Hepatocyte (in vitro differentiated cells): ENCODE data around the gene P2RX4. TPM values are rescaled to one million over a fixed set of nuclear protein-coding genes. Genes with fewer than 3 reads are reported as not detected.

Experiments used
- DNase-seq: peaks from one replicate; pipeline ENCODE4 v3.0.0-alpha.2; 2016; ENCODE audit warnings: low spot score
- H2AFZ ChIP-seq: fragments of 200-600 bp; sonication (generic); 2 replicates; pipeline ENCODE4 v1.6.0; 2016; ENCODE audit warnings: antibody characterized with exemption, mild to moderate bottlenecking
- H3K27ac ChIP-seq: fragments of 200-600 bp; sonication (generic); 2 replicates; pipeline ENCODE4 v1.5.1; 2016; ENCODE audit warnings: mild to moderate bottlenecking
- H3K27me3 ChIP-seq: fragments of 200-600 bp; sonication (generic); 2 replicates; pipeline ENCODE4 v1.6.1; 2016
- H3K36me3 ChIP-seq: fragments of 200-600 bp; sonication (generic); replicated peaks from 2 replicates; pipeline ENCODE4 v1.5.1; 2016; ENCODE audit warnings: low read depth; ENCODE audit not compliant: insufficient read depth
- H3K4me1 ChIP-seq: fragments of 200-600 bp; sonication (generic); 2 replicates; pipeline ENCODE4 v1.5.1; 2016; ENCODE audit warnings: mild to moderate bottlenecking, moderate library complexity; ENCODE audit not compliant: insufficient read depth
- H3K4me2 ChIP-seq: fragments of 200-600 bp; sonication (generic); 2 replicates; pipeline ENCODE4 v1.6.0; 2016
- H3K4me3 ChIP-seq: fragments of 200-600 bp; sonication (generic); 2 replicates; pipeline ENCODE4 v1.5.1; 2016; ENCODE audit warnings: mild to moderate bottlenecking
- H3K79me2 ChIP-seq: fragments of 200-600 bp; sonication (generic); 2 replicates; pipeline ENCODE4 v1.6.0; 2017; ENCODE audit warnings: mild to moderate bottlenecking
- H3K9me2 ChIP-seq: fragments of 200-600 bp; sonication (generic); replicated peaks from 2 replicates; pipeline ENCODE4 v1.6.0; 2017; ENCODE audit warnings: mild to moderate bottlenecking; ENCODE audit not compliant: insufficient read depth
- H3K9me3 ChIP-seq: fragments of 200-600 bp; sonication (generic); 2 replicates; pipeline ENCODE4 v1.5.1; 2016; ENCODE audit warnings: low read depth, mild to moderate bottlenecking
- H4K20me1 ChIP-seq: fragments of 200-600 bp; sonication (generic); 2 replicates; pipeline ENCODE4 v1.6.0; 2016; ENCODE audit warnings: mild to moderate bottlenecking; ENCODE audit not compliant: insufficient read depth, poor library complexity, severe bottlenecking
- EZH2 ChIP-seq: fragments of 200-600 bp; sonication (generic); IDR thresholded peaks from 2 replicates; pipeline ENCODE4 v1.6.1; 2016; ENCODE audit warnings: antibody characterized with exemption, mild to moderate bottlenecking, borderline replicate concordance
- EZH2phosphoT487 ChIP-seq: fragments of 200-600 bp; sonication (generic); IDR thresholded peaks from one replicate; pipeline ENCODE4 v1.6.1; 2018; ENCODE audit warnings: antibody characterized with exemption, mild to moderate bottlenecking, low read depth, moderate library complexity; ENCODE audit not compliant: unreplicated experiment, severe bottlenecking
- WGBS: methylation state at CpG from one replicate; pipeline ENCODE4 v1.1.6; 2016; ENCODE audit warnings: low lambda C conversion rate; ENCODE audit errors: missing lambda C conversion rate; 5-methylcytosine and 5-hydroxymethylcytosine counted together
- polyA plus RNA-seq: library from polyadenylated mRNA; unstranded; fragments of >200 nt; fragmentation: Nextera tagmentation; extraction: Ambion mirVana; gene quantifications from 2 replicates; pipeline ENCODE4 v1.2.1, GENCODE V29; 2016
- total RNA-seq: library from RNA; depleted of rRNA; stranded (reverse); fragments of >200 nt; gene quantifications from 2 replicates; pipeline ENCODE4 v1.2.3, GENCODE V29; 2014
- TF ChIP-seq, protein P1 (sequence below): fragments of 200-600 bp; sonication (generic); IDR thresholded peaks from 2 replicates; pipeline ENCODE4 v1.5.1; 2016; ENCODE audit warnings: antibody characterized with exemption, mild to moderate bottlenecking; ENCODE audit not compliant: poor library complexity

Gene P2RX4
- total and polyA plus RNA-seq, 2 experiments from 2014 or later, result 81.8 to 94.6 TPM

DNA sequence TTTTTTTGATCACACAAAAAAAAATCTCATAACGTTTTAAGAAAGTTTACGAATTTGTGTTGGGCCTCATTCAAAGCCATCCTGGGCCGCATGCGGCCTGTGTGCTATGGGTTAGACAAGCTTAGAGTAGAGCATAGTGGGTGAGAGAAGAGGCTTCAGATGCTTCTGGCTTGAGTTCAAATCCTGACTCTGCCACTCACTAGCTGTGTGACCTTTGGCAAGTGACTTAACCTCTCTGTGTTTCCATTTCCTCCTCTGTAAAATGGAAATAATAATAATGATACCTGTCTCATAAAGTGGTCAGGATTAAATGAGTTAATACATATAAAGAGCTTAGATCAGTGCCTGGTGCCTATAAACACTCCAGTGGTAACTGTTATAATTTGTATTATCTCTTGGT is 6.2 kb downstream of the P2RX4 start:
- H3K79me2 ChIP-seq, result peaks cover 32% of the 10 kb centered on the region
- no peak overlapping the region for H2AFZ ChIP-seq
- DNase-seq, result no peak
- no peaks in the 10 kb centered on the region for H4K20me1 ChIP-seq
- H3K27me3 ChIP-seq, result no peaks in the 10 kb centered on the region
- no peaks in the 10 kb centered on the region for H3K9me3 ChIP-seq
- 97% methylated on average over 4 of the region's 4 CpGs for WGBS
- peak overlapping the region; percentile 90 for H3K27ac ChIP-seq
- no peaks in the 10 kb centered on the region for H3K36me3 ChIP-seq
- no peaks in the 10 kb centered on the region for H3K9me2 ChIP-seq
- no peak overlapping the region for H3K4me3 ChIP-seq
- peaks cover 34% of the 10 kb centered on the region for H3K4me1 ChIP-seq
- H3K4me2 ChIP-seq, result no peak overlapping the region
- TF ChIP-seq, protein P1, sequence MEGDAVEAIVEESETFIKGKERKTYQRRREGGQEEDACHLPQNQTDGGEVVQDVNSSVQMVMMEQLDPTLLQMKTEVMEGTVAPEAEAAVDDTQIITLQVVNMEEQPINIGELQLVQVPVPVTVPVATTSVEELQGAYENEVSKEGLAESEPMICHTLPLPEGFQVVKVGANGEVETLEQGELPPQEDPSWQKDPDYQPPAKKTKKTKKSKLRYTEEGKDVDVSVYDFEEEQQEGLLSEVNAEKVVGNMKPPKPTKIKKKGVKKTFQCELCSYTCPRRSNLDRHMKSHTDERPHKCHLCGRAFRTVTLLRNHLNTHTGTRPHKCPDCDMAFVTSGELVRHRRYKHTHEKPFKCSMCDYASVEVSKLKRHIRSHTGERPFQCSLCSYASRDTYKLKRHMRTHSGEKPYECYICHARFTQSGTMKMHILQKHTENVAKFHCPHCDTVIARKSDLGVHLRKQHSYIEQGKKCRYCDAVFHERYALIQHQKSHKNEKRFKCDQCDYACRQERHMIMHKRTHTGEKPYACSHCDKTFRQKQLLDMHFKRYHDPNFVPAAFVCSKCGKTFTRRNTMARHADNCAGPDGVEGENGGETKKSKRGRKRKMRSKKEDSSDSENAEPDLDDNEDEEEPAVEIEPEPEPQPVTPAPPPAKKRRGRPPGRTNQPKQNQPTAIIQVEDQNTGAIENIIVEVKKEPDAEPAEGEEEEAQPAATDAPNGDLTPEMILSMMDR, result no peak
- no peak for TF ChIP-seq EZH2

- H2AFZ ChIP-seq, result no peak overlapping the region
- TF ChIP-seq EZH2 (no peak), EZH2phosphoT487 (no peak)
- TF ChIP-seq, protein P1, result no peak
- peak overlapping the region; percentile 65 for H3K4me2 ChIP-seq
- no peaks in the 10 kb centered on the region for H3K27me3 ChIP-seq
- H3K79me2 ChIP-seq, result peaks cover 22% of the 10 kb centered on the region
- 66% methylated on average over 8 of the region's 8 CpGs for WGBS
- no peaks in the 10 kb centered on the region for H3K36me3 ChIP-seq
- no peak overlapping the region for H3K4me3 ChIP-seq
- H3K9me3 ChIP-seq, result no peaks in the 10 kb centered on the region
- peaks cover 33% of the 10 kb centered on the region for H3K4me1 ChIP-seq
- DNase-seq, result peak; percentile 58
- H3K27ac ChIP-seq, result peak overlapping the region; percentile 90
- no peaks in the 10 kb centered on the region for H3K9me2 ChIP-seq
- H4K20me1 ChIP-seq, result no peaks in the 10 kb centered on the region
Measured at GRCh38 chr12:121217063-121217462, 7.1 kb downstream of the P2RX4 start.

DNA sequence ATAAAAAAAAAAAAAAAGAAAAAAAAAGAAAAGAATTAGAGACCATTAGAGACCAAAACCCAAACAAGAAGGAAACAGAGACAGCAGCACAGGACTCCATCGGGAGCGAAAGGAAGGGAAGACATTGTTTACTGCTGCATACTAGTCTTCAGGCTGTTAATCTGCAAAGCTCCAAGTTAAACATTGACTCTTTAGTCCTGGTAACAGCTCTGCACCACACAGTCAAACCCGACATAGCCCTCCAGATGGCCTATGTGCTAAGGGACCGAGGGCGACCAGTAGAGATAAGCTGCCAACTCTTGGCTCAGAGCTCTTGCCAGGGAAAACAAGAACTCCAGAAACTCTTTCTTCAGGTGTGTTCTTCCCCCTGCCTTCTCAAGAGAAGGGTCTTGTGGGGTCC is 7.8 kb downstream of the P2RX4 start:
- Histone ChIP-seq H3K4me1 (peaks cover 33% of the 10 kb centered on the region), H3K27me3 (no peaks in the 10 kb centered on the region), H2AFZ (no peak overlapping the region), H3K4me2 (peak overlapping the region; percentile 65), H3K27ac (peak overlapping the region; percentile 90), H3K4me3 (no peak overlapping the region), H3K79me2 (peaks cover 20% of the 10 kb centered on the region), H3K9me3 (no peaks in the 10 kb centered on the region), H3K9me2 (no peaks in the 10 kb centered on the region), H4K20me1 (no peaks in the 10 kb centered on the region), H3K36me3 (no peaks in the 10 kb centered on the region)
- TF ChIP-seq, protein P1, result no peak
- TF ChIP-seq EZH2 (no peak), EZH2phosphoT487 (no peak)
- peak; percentile 63 for DNase-seq
- 48% methylated on average over 5 of the region's 5 CpGs for WGBS
